Iris pigment epithelial cell (primary cell): ENCODE measurements around the gene ALDH3A1.
"Not testable (repeated sequence)": the region's sequence is repeated elsewhere in the genome, so short reads cannot be mapped to it uniquely, and the experiment has no call there.

ENCODE experiments used
- DNase-seq: peaks from one replicate; pipeline ENCODE4 v3.0.0-alpha.2; 2011; ENCODE audit warnings: low read depth

The ALDH3A1 gene

GRCh38 chr17:19747829-19748806 is at the start of gene ALDH3A1:
TSS of gene ALDH3A1 (minus strand) at chr17:19748298. CDS start at chr17:19745129, 3,169 bp downstream.
- no peak for DNase-seq

DNA sequence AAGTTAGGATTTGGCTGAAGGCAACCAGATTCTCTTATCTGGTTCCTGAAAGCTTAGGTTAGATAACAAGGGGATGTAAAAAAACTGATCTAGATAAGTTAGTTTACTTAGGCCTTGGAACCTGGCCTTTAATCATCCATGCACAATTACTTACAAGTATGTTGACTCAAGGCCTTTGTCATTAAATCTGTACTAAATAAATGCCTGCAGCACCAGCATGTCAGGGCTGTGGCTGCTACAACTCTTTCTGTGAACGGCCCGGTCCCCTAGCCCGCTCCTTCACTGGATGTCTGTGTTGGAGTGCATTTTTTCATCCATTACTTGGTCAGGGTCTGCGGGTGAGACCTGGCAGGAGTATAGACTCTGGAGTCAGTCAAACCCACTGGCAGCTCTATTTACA is 48.4 kb upstream of the ALDH3A1 start:
- no peak for DNase-seq

DNA sequence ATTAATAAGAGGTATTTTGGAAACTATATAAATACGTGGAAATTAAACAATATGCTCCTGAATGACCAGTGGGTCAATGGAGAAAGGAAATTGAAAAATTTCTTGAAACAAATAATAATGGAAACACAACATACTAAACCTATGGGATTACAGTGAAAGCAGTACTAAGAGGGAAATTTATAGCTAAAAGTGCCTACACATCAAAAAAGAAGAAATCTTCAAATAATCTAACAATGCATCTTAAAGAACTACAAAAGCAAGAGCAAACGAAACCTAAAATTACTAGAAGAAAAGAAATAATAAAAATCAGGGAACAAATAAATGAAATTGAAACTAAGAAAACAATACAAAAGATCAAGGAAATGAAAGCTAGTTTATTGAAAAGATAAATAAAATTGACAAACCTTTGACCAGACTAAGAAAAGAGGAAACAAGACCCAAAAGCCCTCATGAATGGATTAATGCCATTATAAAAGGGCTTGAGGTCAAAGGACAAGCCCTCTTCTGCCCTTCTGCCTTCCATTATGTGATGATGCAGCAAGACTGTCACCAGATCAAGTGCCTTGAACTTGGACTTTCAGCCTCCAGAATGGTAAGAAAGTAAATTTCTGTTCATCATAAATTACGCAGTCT is 43.9 kb upstream of the ALDH3A1 start:
- DNase-seq, result no peak

- no peak for DNase-seq
Observed at GRCh38 chr17:19787733-19788357, 39.7 kb upstream of the ALDH3A1 start.

- DNase-seq, result no peak
Observed at GRCh38 chr17:19785854-19786253, 37.8 kb upstream of the ALDH3A1 start.

GRCh38 chr17:19781488-19782458 is 33.7 kb upstream of the ALDH3A1 start:
- DNase-seq, result no peak

DNA sequence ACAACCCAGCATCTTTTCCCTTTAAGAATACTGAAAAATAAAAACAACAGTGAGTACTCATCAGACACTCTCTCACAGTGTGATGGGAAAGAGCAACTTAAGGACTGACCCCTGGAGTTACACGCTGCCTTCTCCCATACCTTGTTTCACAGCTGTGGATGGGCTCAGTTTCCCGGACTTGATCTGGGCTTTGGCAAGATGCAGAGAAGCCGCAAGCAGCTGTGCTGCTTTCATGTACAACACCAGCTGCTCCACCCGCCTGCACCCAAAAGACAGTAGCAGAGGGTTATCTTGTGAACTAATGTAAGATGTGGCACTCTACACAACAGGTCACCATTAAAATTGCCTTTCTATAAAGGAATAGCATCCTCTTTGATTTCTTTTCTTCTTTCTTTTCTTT is 32.7 kb upstream of the ALDH3A1 start:
- no peak for DNase-seq

DNA sequence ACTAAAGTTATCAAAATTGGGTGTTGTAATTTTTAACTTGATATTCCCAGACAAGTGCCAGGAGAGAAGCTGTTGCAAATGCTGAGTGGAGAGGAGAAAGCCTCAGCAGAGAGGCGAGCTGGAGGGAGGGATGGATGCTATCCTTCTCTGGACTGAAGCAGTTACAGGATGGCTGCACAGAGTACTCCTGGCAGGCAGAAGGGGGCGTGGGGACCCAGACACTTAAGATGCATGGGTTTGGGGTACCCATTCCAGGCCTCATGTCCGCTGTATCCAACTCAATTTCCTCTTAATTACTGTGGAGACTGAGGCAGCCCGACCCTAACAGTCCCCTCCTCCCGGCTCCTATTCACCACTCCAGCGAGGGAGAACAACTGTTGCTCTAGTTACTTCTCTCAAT is 25.4 kb upstream of the ALDH3A1 start:
- DNase-seq, result no peak

DNA sequence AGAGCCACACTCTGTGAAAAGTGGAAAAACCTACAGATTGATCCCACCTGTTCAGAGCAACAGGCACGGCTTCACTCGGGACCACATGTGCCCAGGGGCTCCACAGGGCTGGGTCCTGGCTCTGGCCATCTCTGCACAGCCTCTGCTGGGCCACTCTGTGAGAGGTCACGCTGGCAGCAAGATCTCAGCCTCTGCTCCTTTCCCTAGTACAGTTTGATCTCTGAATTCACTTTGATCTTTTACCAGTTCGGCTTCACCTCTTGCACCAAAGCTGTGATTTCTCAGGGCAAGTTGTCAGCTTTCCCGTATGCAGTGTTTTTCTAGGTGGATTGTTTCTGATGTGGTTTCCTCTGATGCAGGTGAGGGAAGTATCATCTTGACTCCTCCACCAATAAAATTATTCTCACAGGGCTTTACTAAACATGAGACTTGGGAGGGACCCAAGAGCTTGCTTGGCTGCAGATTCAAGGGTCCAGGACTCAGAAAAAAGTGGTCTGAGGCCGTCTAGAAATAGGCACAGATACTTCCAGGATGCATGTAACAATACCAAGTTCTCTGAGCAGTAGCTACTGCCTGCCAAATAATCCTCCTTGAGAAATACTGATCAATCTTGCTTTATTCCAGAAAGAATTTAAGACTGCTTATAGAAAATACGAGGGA is 24.0 kb upstream of the ALDH3A1 start:
- DNase-seq, result no peak

GRCh38 chr17:19770985-19771735 is 23.1 kb upstream of the ALDH3A1 start:
- no peak for DNase-seq

- DNase-seq, result peak; percentile 65
Observed at GRCh38 chr17:19769946-19770652, 22.0 kb upstream of the ALDH3A1 start.

- no peak for DNase-seq
Observed at GRCh38 chr17:19768046-19768782, 20.1 kb upstream of the ALDH3A1 start.

GRCh38 chr17:19766421-19767270 is 18.5 kb upstream of the ALDH3A1 start:
- DNase-seq, result peak; percentile 53

DNA sequence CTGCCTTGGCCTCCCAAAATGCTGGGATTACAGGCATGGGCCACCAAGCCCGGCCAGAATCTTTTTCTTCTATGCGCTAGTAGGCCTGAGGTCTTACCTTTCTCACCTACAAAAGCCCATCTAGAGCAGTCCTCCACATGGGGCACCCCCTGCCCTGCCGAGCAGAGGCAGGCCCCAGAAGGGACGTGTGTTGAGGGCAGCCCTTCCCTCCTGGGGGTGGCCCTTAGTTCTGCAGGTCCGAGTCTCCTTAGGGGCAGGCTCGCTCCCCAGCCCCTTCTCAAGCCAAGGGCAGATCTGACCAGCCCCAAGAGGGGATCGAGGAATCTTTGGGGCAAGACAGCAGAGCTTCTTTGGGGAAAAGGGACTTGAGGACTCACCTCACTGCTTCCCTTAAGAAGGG is 17.9 kb upstream of the ALDH3A1 start:
- DNase-seq, result no peak

DNA sequence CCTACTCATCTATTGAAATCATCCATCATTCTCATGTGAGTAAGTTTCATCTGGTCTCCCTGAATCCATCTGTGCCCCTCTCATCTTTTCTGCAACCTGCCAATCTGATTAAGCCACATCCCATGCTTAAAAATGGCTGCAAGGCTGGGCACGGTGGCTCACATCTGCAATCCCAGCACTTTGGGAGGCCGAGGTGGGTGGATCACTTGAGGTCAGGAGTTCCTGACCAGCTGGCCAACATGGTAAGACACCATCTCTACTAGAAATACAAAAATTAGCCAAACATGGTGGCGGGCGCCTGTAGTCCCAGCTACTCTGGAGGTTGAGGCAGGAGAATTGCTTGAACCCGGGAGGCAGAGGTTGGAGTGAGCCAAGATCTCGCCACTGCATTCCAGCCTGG is 15.9 kb upstream of the ALDH3A1 start:
- not testable (repeated sequence) for DNase-seq

DNA sequence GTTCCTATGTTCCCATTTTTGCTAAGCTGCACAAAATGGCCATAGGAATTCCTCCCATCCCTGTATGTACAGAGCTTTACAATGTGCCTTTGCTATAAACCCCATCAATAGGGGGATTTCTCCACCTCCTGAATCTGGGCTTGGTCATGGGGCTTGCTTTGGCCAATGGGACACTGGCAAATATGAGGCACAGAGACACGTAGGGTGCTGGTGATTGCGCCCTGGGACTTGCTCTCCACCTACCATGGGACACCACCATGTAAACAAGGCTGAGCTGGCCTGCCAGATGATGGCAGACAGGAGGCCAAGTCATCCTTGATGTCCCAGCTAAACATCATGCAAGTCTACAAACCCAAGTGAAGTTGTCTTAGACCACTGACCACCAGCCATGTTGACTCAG is 15.3 kb upstream of the ALDH3A1 start:
- no peak for DNase-seq

DNA sequence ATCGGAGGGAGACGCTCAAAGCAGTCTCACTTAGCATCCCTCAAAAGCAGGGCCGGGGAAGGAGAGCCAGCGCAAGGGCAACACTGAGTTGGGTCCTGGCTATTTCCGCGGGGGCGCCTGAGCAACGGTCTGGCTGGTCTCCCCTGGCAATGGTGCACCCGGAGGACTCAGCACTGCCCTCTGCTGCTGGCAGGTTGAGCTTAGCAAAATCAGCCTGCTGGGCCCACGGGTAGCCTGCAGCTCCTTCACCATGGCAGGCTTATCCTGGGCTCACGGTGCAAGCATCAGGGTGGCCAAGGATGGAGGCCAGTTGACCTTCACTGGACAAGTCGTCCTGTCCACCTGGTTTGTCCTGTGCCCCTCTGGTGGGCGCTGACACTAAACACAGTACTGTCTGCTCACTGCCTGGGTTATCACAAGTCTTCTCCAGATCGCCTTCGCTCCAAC is 14.4 kb upstream of the ALDH3A1 start:
- peak; percentile 61 for DNase-seq

DNA sequence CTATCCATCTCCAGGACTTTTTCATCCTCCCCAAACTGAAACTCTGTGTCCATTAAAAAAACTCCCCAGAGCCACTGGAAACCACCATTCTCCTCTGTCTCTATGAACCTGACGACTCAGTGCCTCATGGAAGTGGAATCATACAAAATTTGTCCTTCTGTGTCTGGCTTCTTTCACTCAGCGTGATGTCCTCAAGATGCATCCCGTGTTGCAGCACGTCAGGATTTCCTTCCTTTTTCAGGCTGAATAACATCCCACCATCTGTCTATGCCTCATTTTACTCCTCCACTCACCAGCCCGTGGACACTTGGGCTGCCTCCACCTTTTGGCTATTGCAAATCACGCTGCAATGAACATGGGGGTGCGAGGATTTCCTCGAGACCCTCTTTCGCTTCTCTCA is 12.6 kb upstream of the ALDH3A1 start:
- DNase-seq, result no peak
